ENCODE results near the gene DTNB.

DNA sequence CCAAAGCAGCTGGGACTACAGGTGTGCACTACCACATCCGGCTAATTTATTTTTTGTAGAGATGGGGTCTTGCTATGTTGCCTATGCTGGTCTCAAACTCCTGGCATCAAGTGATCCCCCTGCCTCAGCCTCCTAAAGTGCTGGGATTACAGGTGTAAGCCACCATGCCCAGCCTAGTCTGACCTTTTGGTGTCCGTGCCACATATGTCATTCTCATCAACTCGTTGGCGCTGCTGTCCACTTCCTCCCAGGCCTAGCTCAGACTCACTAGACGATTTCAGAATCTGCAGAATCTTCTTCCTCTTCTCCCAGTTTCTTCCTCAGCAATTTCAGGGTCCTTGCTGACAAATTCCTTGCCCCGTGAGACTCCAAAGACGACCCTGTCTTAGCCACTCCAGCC lies 291.9 kb downstream of the DTNB start:
- TF ChIP-seq, protein P1, sequence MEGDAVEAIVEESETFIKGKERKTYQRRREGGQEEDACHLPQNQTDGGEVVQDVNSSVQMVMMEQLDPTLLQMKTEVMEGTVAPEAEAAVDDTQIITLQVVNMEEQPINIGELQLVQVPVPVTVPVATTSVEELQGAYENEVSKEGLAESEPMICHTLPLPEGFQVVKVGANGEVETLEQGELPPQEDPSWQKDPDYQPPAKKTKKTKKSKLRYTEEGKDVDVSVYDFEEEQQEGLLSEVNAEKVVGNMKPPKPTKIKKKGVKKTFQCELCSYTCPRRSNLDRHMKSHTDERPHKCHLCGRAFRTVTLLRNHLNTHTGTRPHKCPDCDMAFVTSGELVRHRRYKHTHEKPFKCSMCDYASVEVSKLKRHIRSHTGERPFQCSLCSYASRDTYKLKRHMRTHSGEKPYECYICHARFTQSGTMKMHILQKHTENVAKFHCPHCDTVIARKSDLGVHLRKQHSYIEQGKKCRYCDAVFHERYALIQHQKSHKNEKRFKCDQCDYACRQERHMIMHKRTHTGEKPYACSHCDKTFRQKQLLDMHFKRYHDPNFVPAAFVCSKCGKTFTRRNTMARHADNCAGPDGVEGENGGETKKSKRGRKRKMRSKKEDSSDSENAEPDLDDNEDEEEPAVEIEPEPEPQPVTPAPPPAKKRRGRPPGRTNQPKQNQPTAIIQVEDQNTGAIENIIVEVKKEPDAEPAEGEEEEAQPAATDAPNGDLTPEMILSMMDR (IDR thresholded peaks at IDR 0.05): no peak
- TF ChIP-seq POLR2A (IDR thresholded peaks at IDR 0.05) (no peak), POLR2AphosphoS5 (IDR thresholded peaks at IDR 0.05; ENCODE audit: insufficient read depth in 1 of 2, low read depth in 1 of 2) (no peak)

All from vagina (tissue), 2 donors.